MM.1S (cell line): ENCODE data around the gene MAGEB1.

Experiments
- DNase-seq: peaks from one replicate; pipeline ENCODE4 v3.0.0-alpha.2; 2015
- H2AFZ ChIP-seq: fragments of 300-600 bp; sonication (generic); 2 replicates; pipeline ENCODE4 v1.6.0; 2016; ENCODE audit warnings: antibody characterized with exemption, low read length
- H3F3A ChIP-seq: fragments of 300-600 bp; sonication (generic); 2 replicates; pipeline ENCODE4 v1.6.1; 2016; ENCODE audit warnings: mild to moderate bottlenecking, antibody characterized with exemption, low read length, moderate library complexity, mixed read lengths; ENCODE audit not compliant: insufficient read depth
- H3K27ac ChIP-seq: fragments of 300-600 bp; sonication (generic); 2 replicates; pipeline ENCODE4 v1.5.1; 2016; ENCODE audit warnings: mild to moderate bottlenecking, low read length
- H3K27me3 ChIP-seq: fragments of 300-600 bp; sonication (generic); replicated peaks from 2 replicates; pipeline ENCODE4 v1.6.0; 2016; ENCODE audit warnings: low read length; ENCODE audit not compliant: insufficient read depth
- H3K36me3 ChIP-seq: fragments of 300-600 bp; sonication (generic); replicated peaks from 2 replicates; pipeline ENCODE4 v1.6.1; 2016; ENCODE audit warnings: mild to moderate bottlenecking, low read length, mixed read lengths; ENCODE audit not compliant: insufficient read depth
- H3K4me1 ChIP-seq: fragments of 300-600 bp; sonication (generic); 2 replicates; pipeline ENCODE4 v1.6.1; 2016; ENCODE audit warnings: low read length, mixed read lengths
- H3K4me2 ChIP-seq: fragments of 300-600 bp; sonication (generic); 2 replicates; pipeline ENCODE4 v1.6.0; 2016; ENCODE audit warnings: low read depth, low read length
- H3K4me3 ChIP-seq: fragments of 300-600 bp; sonication (generic); 2 replicates; pipeline ENCODE4 v1.5.1; 2016; ENCODE audit warnings: low read length, mixed read lengths
- H3K79me2 ChIP-seq: fragments of 300-600 bp; sonication (generic); 2 replicates; pipeline ENCODE4 v1.6.1; 2016; ENCODE audit warnings: mixed run types, low read length, mixed read lengths
- H3K9ac ChIP-seq: fragments of 300-600 bp; sonication (generic); 2 replicates; pipeline ENCODE4 v1.6.1; 2016; ENCODE audit warnings: low read length, mixed read lengths
- H3K9me2 ChIP-seq: fragments of 300-600 bp; sonication (generic); replicated peaks from 2 replicates; pipeline ENCODE4 v1.6.1; 2016; ENCODE audit warnings: mild to moderate bottlenecking, low read length, mixed read lengths; ENCODE audit not compliant: insufficient read depth
- H3K9me3 ChIP-seq: fragments of 300-600 bp; sonication (generic); replicated peaks from 2 replicates; pipeline ENCODE4 v1.6.1; 2016; ENCODE audit warnings: mild to moderate bottlenecking, low read length, mixed read lengths; ENCODE audit not compliant: insufficient read depth
- H4K20me1 ChIP-seq: fragments of 300-600 bp; sonication (generic); 2 replicates; pipeline ENCODE4 v1.6.1; 2016; ENCODE audit warnings: mild to moderate bottlenecking, low read length, moderate library complexity, mixed read lengths; ENCODE audit not compliant: insufficient read depth
- CTCF ChIP-seq: fragments of 300-600 bp; sonication (generic); IDR thresholded peaks from 2 replicates; pipeline ENCODE4 v1.5.1; 2016; ENCODE audit warnings: antibody characterized with exemption, low read length, mixed read lengths
- EZH2 ChIP-seq: fragments of 300-600 bp; sonication (generic); optimal IDR thresholded peaks from 2 replicates; pipeline ENCODE3; 2017; ENCODE audit warnings: low read depth, mild to moderate bottlenecking, antibody characterized with exemption, low read length, mixed read lengths
- EZH2phosphoT487 ChIP-seq: fragments of 300-600 bp; sonication (generic); IDR thresholded peaks from 2 replicates; pipeline ENCODE4 v1.6.1; 2018; ENCODE audit warnings: antibody characterized with exemption, low read length

MAGEB1 gene

DNA sequence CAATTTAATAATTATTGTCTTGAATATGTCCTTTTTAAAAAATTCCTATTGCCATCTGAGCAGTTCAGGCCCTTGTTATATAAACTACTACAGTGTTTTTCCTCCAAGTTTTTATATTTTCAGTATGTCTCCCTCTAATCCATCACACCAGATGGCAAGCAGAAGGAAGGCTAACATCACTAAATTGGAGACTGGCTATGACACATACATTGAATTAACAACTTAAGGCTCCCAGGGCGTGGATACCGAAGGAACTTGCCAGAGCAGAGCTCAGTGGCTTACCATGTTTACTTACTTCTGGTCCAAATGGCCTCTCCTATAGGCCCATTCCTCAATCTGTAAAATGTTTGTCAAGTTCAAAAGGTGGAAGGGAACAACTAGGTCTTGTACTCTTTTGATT, 13.0 kb downstream of the MAGEB1 start:
- H3K27ac ChIP-seq = no peak overlapping the region
- H3F3A ChIP-seq = no peaks in the 10 kb centered on the region
- no peak overlapping the region for H2AFZ ChIP-seq
- H4K20me1 ChIP-seq = no peaks in the 10 kb centered on the region
- H3K4me3 ChIP-seq = no peak overlapping the region
- no peak overlapping the region for H3K9ac ChIP-seq
- H3K36me3 ChIP-seq = no peaks in the 10 kb centered on the region
- no peak for TF ChIP-seq CTCF
- H3K4me1 ChIP-seq = no peaks in the 10 kb centered on the region
- H3K9me3 ChIP-seq = no peaks in the 10 kb centered on the region
- H3K4me2 ChIP-seq = no peak overlapping the region
- H3K9me2 ChIP-seq = no peaks in the 10 kb centered on the region
- H3K27me3 ChIP-seq = no peaks in the 10 kb centered on the region
- no peak for DNase-seq
- H3K79me2 ChIP-seq = no peaks in the 10 kb centered on the region

DNA sequence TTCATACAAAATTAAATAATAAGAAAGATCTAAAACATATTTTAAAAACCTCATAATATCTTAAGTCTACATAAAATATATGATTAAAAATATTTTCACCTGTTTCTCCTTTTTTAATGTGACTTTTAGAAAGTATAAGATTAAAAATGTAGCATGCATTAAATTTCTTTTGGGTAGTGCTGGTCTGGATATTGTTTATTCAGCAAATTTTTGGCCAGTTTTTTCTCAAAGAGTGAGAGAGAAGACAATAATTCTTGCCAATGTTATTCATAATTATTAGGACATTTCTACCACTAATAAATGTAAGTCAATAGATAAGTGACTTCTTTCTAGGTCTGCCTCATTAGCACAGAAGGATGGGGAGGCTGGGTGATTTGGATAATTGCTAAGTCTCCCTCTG, 14.1 kb downstream of the MAGEB1 start:
- H2AFZ ChIP-seq = no peak overlapping the region
- no peaks in the 10 kb centered on the region for H3K79me2 ChIP-seq

DNA sequence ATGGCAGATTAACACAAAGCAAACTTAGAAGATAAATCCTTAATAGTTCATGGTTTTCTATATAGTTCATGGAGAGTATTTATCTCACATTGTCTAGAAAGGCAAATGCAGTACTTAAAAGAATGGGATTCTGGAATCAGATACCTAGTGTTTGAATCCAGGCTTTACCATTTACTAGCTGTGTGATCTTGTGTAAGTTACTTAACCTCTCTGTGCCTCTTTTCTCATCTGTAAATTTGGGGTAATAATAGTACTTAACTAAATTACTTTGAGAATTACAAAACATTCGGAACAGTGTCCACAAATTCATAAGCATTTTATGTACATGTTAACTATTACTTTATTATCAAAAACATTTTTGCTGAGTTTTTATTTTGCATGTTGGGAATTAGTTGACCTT, 15.8 kb downstream of the MAGEB1 start:
- Histone ChIP-seq H3K79me2 (no peaks in the 10 kb centered on the region), H3K9ac (no peak overlapping the region), H3K36me3 (no peaks in the 10 kb centered on the region), H2AFZ (no peak overlapping the region), H3K4me1 (no peaks in the 10 kb centered on the region), H4K20me1 (no peaks in the 10 kb centered on the region), H3F3A (no peaks in the 10 kb centered on the region), H3K27ac (no peak overlapping the region), H3K4me2 (no peak overlapping the region), H3K27me3 (no peaks in the 10 kb centered on the region), H3K9me2 (no peaks in the 10 kb centered on the region), H3K4me3 (no peak overlapping the region), H3K9me3 (no peaks in the 10 kb centered on the region)
- TF ChIP-seq CTCF (no peak), EZH2phosphoT487 (no peak), EZH2 (no peak)
- DNase-seq = no peak

More for the DNA sequence above, 14.1 kb downstream of the MAGEB1 start:
- TF ChIP-seq EZH2 = no peak
- TF ChIP-seq EZH2phosphoT487 = no peak
- Histone ChIP-seq H3F3A (no peaks in the 10 kb centered on the region), H3K4me3 (no peak overlapping the region), H4K20me1 (no peaks in the 10 kb centered on the region), H3K9ac (no peak overlapping the region), H3K9me2 (no peaks in the 10 kb centered on the region), H3K27ac (no peak overlapping the region), H3K27me3 (no peaks in the 10 kb centered on the region), H3K36me3 (no peaks in the 10 kb centered on the region), H3K9me3 (no peaks in the 10 kb centered on the region), H3K4me2 (no peak overlapping the region), H3K4me1 (no peaks in the 10 kb centered on the region)
- no peak for DNase-seq

DNA sequence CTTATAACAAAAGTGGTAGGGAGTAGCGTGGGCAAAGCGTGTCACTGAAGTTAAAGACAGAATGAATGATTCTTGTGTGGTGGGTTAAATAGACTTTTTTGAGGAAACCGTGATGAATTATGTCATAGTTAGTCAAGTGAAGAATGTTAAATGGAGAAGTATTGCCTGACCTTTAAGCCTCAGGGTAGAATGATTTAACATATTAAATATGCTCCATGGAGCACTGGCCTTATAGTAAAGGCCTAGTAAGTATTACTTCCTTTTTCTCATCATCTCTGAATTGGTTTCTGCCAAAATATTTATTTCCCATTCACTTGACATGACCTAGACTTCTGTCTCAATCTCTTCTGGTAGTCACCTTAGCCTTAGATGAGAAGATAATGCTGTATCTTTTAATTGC, 23.7 kb downstream of the MAGEB1 start:
- Histone ChIP-seq H3F3A (no peaks in the 10 kb centered on the region), H2AFZ (no peak overlapping the region), H3K9ac (no peak overlapping the region), H3K9me3 (no peaks in the 10 kb centered on the region), H3K4me2 (no peak overlapping the region), H3K9me2 (no peaks in the 10 kb centered on the region), H3K27ac (no peak overlapping the region), H3K36me3 (no peaks in the 10 kb centered on the region), H3K4me3 (no peak overlapping the region), H4K20me1 (no peaks in the 10 kb centered on the region), H3K4me1 (no peaks in the 10 kb centered on the region), H3K27me3 (no peaks in the 10 kb centered on the region), H3K79me2 (no peaks in the 10 kb centered on the region)
- no peak for TF ChIP-seq CTCF
- TF ChIP-seq EZH2 = no peak
- no peak for TF ChIP-seq EZH2phosphoT487
- no peak for DNase-seq
